ENCODE results near the gene SMCR8.

Gene SMCR8

DNA sequence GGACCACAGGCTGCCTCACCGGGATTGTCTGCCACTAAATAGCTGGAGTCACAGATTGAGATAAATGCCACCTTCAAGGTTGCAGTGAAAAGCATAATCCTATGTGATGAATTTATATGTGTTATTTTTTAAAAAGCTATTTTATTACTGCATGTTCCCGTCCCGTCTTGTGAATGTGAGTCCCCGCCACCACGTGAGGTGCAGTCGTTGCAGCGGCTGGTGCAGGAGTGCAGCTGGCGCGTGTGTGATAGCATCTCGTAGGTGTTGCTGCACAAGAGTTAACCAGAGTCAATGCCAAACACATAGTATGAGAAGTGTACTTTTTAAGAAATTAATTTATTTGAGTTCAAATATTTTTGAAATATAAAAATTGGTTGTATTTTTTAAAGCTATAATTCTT is 12.5 kb downstream of the SMCR8 start:
- DNase-seq: no peak
- H3K4me1 ChIP-seq (ENCODE audit: low read length): peaks cover 81% of the 10 kb centered on the region
- H3K4me3 ChIP-seq (ENCODE audit: low read length): no peak overlapping the region
- no peak overlapping the region for H2AFZ ChIP-seq (ENCODE audit: low read length)
- H3K79me2 ChIP-seq (ENCODE audit: low read length): peaks cover 42% of the 10 kb centered on the region
- peak overlapping the region; percentile 93; the same call in 1 of the 2 replicates for H3K27ac ChIP-seq (ENCODE audit: low read length)
- H3K36me3 ChIP-seq (replicated peaks; ENCODE audit: insufficient read depth, low read length): peaks cover 2% of the 10 kb centered on the region; the same call in 1 of the 2 replicates
- H3K4me2 ChIP-seq (ENCODE audit: low read depth, low read length): peak overlapping the region; percentile 76; the same call in 1 of the 2 replicates
- no peaks in the 10 kb centered on the region for H4K20me1 ChIP-seq (ENCODE audit: insufficient read depth, low read length)
- TF ChIP-seq, protein P1, sequence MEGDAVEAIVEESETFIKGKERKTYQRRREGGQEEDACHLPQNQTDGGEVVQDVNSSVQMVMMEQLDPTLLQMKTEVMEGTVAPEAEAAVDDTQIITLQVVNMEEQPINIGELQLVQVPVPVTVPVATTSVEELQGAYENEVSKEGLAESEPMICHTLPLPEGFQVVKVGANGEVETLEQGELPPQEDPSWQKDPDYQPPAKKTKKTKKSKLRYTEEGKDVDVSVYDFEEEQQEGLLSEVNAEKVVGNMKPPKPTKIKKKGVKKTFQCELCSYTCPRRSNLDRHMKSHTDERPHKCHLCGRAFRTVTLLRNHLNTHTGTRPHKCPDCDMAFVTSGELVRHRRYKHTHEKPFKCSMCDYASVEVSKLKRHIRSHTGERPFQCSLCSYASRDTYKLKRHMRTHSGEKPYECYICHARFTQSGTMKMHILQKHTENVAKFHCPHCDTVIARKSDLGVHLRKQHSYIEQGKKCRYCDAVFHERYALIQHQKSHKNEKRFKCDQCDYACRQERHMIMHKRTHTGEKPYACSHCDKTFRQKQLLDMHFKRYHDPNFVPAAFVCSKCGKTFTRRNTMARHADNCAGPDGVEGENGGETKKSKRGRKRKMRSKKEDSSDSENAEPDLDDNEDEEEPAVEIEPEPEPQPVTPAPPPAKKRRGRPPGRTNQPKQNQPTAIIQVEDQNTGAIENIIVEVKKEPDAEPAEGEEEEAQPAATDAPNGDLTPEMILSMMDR (IDR thresholded peaks at IDR 0.05; ENCODE audit: low read length): no peak
- TF ChIP-seq EZH2 (optimal IDR thresholded peaks at IDR 0.05; ENCODE audit: low read depth, low read length) (no peak), EZH2phosphoT487 (IDR thresholded peaks at IDR 0.05; ENCODE audit: low read length) (no peak)
- no peaks in the 10 kb centered on the region for H3K27me3 ChIP-seq (replicated peaks; ENCODE audit: insufficient read depth, low read length)
- H3K9me2 ChIP-seq (replicated peaks; ENCODE audit: insufficient read depth, low read length): no peaks in the 10 kb centered on the region
- H3K9me3 ChIP-seq (replicated peaks; ENCODE audit: insufficient read depth, low read length): no peaks in the 10 kb centered on the region
- peaks cover 42% of the 10 kb centered on the region for H3F3A ChIP-seq (ENCODE audit: insufficient read depth, low read length)
- peak overlapping the region; percentile 62; the same call in 1 of the 2 replicates for H3K9ac ChIP-seq (ENCODE audit: low read length)

DNA sequence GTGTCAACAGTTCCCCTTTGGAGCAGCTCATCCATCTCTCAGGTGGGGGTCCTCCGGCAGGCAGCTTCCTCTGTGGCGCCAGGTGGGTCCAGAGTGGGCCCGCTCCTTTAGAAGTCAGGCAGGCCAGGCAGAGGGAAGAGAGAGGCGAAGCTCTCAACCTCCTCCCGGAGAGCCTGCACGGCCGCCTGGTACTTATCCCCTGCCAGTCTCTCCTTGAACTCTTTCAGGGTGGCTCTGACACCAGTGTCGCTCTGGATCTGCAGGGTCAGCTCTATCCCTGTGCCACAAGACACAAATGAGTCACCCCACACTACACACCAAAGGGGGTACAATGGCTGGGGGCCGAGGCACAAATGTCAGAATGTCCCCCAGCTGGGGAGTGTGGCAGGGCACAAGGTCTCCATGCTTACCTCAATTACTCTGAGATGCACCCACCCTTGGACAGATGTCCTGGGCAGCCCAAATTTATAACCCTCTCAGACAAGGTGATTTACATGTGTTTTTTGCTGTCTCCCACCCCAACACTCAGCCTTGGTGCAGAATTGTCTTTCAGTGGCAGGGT is 13.6 kb downstream of the SMCR8 start:
- TF ChIP-seq EZH2phosphoT487 (IDR thresholded peaks at IDR 0.05; ENCODE audit: low read length) (no peak), EZH2 (optimal IDR thresholded peaks at IDR 0.05; ENCODE audit: low read depth, low read length) (no peak)
- TF ChIP-seq, protein P1 (IDR thresholded peaks at IDR 0.05; ENCODE audit: low read length): no peak

DNA sequence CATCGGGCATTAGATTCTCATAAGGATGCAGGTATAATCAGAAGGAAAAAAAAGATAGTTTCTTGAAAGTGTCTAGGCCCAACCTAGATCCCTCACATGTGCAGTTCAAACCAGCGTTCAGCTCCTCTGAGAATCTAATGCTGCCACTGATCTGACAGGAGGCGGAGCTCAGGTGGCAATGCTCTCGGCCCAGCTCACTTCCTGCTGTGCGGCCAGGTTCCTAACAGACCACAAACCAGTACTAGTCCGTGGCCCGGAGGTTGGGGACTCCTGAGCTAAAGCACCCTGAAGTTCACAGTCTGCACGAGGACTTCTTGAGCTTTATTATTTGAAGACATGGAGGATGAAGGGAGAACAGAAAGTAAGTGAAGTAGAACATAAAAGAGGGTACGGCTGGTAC is 16.8 kb downstream of the SMCR8 start:
- Histone ChIP-seq H3K9ac (ENCODE audit: low read length) (no peak overlapping the region), H3K36me3 (replicated peaks; ENCODE audit: insufficient read depth, low read length) (peaks cover 2% of the 10 kb centered on the region; the same call in 1 of the 2 replicates), H3K9me3 (replicated peaks; ENCODE audit: insufficient read depth, low read length) (no peaks in the 10 kb centered on the region), H3K79me2 (ENCODE audit: low read length) (peaks cover 23% of the 10 kb centered on the region), H3K4me1 (ENCODE audit: low read length) (peaks cover 57% of the 10 kb centered on the region), H3K4me2 (ENCODE audit: low read depth, low read length) (peak overlapping the region; percentile 40; the same call in 1 of the 2 replicates), H3K27ac (ENCODE audit: low read length) (peak overlapping the region; percentile 65; the same call in 1 of the 2 replicates), H3F3A (ENCODE audit: insufficient read depth, low read length) (peaks cover 14% of the 10 kb centered on the region), H3K27me3 (replicated peaks; ENCODE audit: insufficient read depth, low read length) (no peaks in the 10 kb centered on the region), H3K9me2 (replicated peaks; ENCODE audit: insufficient read depth, low read length) (no peaks in the 10 kb centered on the region), H4K20me1 (ENCODE audit: insufficient read depth, low read length) (no peaks in the 10 kb centered on the region), H3K4me3 (ENCODE audit: low read length) (no peak overlapping the region), H2AFZ (ENCODE audit: low read length) (no peak overlapping the region)
- peak; percentile 70 for DNase-seq
- TF ChIP-seq, protein P1 (IDR thresholded peaks at IDR 0.05; ENCODE audit: low read length): no peak
- no peak for TF ChIP-seq EZH2phosphoT487 (IDR thresholded peaks at IDR 0.05; ENCODE audit: low read length)
- TF ChIP-seq EZH2 (optimal IDR thresholded peaks at IDR 0.05; ENCODE audit: low read depth, low read length): no peak

More for the DNA sequence above, 13.6 kb downstream of the SMCR8 start:
- no peaks in the 10 kb centered on the region for H3K9me3 ChIP-seq (replicated peaks; ENCODE audit: insufficient read depth, low read length)
- H3F3A ChIP-seq (ENCODE audit: insufficient read depth, low read length): peaks cover 42% of the 10 kb centered on the region
- no peak overlapping the region for H2AFZ ChIP-seq (ENCODE audit: low read length)
- no peak overlapping the region for H3K9ac ChIP-seq (ENCODE audit: low read length)
- peaks cover 2% of the 10 kb centered on the region; the same call in 1 of the 2 replicates for H3K36me3 ChIP-seq (replicated peaks; ENCODE audit: insufficient read depth, low read length)
- H3K27me3 ChIP-seq (replicated peaks; ENCODE audit: insufficient read depth, low read length): no peaks in the 10 kb centered on the region
- peak overlapping the region; percentile 65; the same call in 1 of the 2 replicates for H3K27ac ChIP-seq (ENCODE audit: low read length)
- H3K79me2 ChIP-seq (ENCODE audit: low read length): peaks cover 31% of the 10 kb centered on the region
- H3K4me3 ChIP-seq (ENCODE audit: low read length): no peak overlapping the region
- H3K4me2 ChIP-seq (ENCODE audit: low read depth, low read length): no peak overlapping the region
- H4K20me1 ChIP-seq (ENCODE audit: insufficient read depth, low read length): no peaks in the 10 kb centered on the region
- peaks cover 82% of the 10 kb centered on the region for H3K4me1 ChIP-seq (ENCODE audit: low read length)
- no peak for DNase-seq
- no peaks in the 10 kb centered on the region for H3K9me2 ChIP-seq (replicated peaks; ENCODE audit: insufficient read depth, low read length)

Measured in MM.1S (cell line).